Hepatocyte (in vitro differentiated cells): ENCODE measurements around the gene CYFIP1. TPM values are rescaled to one million over a fixed set of nuclear protein-coding genes. Genes with fewer than 3 reads are reported as not detected.

Experiments
- DNase-seq: peaks from one replicate; pipeline ENCODE4 v3.0.0-alpha.2; 2016; ENCODE audit warnings: low spot score
- H2AFZ ChIP-seq: fragments of 200-600 bp; sonication (generic); 2 replicates; pipeline ENCODE4 v1.6.0; 2016; ENCODE audit warnings: antibody characterized with exemption, mild to moderate bottlenecking
- H3K27ac ChIP-seq: fragments of 200-600 bp; sonication (generic); 2 replicates; pipeline ENCODE4 v1.5.1; 2016; ENCODE audit warnings: mild to moderate bottlenecking
- H3K27me3 ChIP-seq: fragments of 200-600 bp; sonication (generic); 2 replicates; pipeline ENCODE4 v1.6.1; 2016
- H3K36me3 ChIP-seq: fragments of 200-600 bp; sonication (generic); replicated peaks from 2 replicates; pipeline ENCODE4 v1.5.1; 2016; ENCODE audit warnings: low read depth; ENCODE audit not compliant: insufficient read depth
- H3K4me1 ChIP-seq: fragments of 200-600 bp; sonication (generic); 2 replicates; pipeline ENCODE4 v1.5.1; 2016; ENCODE audit warnings: mild to moderate bottlenecking, moderate library complexity; ENCODE audit not compliant: insufficient read depth
- H3K4me2 ChIP-seq: fragments of 200-600 bp; sonication (generic); 2 replicates; pipeline ENCODE4 v1.6.0; 2016
- H3K4me3 ChIP-seq: fragments of 200-600 bp; sonication (generic); 2 replicates; pipeline ENCODE4 v1.5.1; 2016; ENCODE audit warnings: mild to moderate bottlenecking
- H3K79me2 ChIP-seq: fragments of 200-600 bp; sonication (generic); 2 replicates; pipeline ENCODE4 v1.6.0; 2017; ENCODE audit warnings: mild to moderate bottlenecking
- H3K9me2 ChIP-seq: fragments of 200-600 bp; sonication (generic); replicated peaks from 2 replicates; pipeline ENCODE4 v1.6.0; 2017; ENCODE audit warnings: mild to moderate bottlenecking; ENCODE audit not compliant: insufficient read depth
- H3K9me3 ChIP-seq: fragments of 200-600 bp; sonication (generic); 2 replicates; pipeline ENCODE4 v1.5.1; 2016; ENCODE audit warnings: low read depth, mild to moderate bottlenecking
- H4K20me1 ChIP-seq: fragments of 200-600 bp; sonication (generic); 2 replicates; pipeline ENCODE4 v1.6.0; 2016; ENCODE audit warnings: mild to moderate bottlenecking; ENCODE audit not compliant: insufficient read depth, poor library complexity, severe bottlenecking
- EZH2 ChIP-seq: fragments of 200-600 bp; sonication (generic); IDR thresholded peaks from 2 replicates; pipeline ENCODE4 v1.6.1; 2016; ENCODE audit warnings: antibody characterized with exemption, mild to moderate bottlenecking, borderline replicate concordance
- EZH2phosphoT487 ChIP-seq: fragments of 200-600 bp; sonication (generic); IDR thresholded peaks from one replicate; pipeline ENCODE4 v1.6.1; 2018; ENCODE audit warnings: antibody characterized with exemption, mild to moderate bottlenecking, low read depth, moderate library complexity; ENCODE audit not compliant: unreplicated experiment, severe bottlenecking
- WGBS: methylation state at CpG from one replicate; pipeline ENCODE4 v1.1.6; 2016; ENCODE audit warnings: low lambda C conversion rate; ENCODE audit errors: missing lambda C conversion rate; 5-methylcytosine and 5-hydroxymethylcytosine counted together
- polyA plus RNA-seq: library from polyadenylated mRNA; unstranded; fragments of >200 nt; fragmentation: Nextera tagmentation; extraction: Ambion mirVana; gene quantifications from 2 replicates; pipeline ENCODE4 v1.2.1, GENCODE V29; 2016
- total RNA-seq: library from RNA; depleted of rRNA; stranded (reverse); fragments of >200 nt; gene quantifications from 2 replicates; pipeline ENCODE4 v1.2.3, GENCODE V29; 2014
- TF ChIP-seq, protein P1 (sequence below): fragments of 200-600 bp; sonication (generic); IDR thresholded peaks from 2 replicates; pipeline ENCODE4 v1.5.1; 2016; ENCODE audit warnings: antibody characterized with exemption, mild to moderate bottlenecking; ENCODE audit not compliant: poor library complexity

The CYFIP1 gene
- total and polyA plus RNA-seq, 2 experiments from 2014 or later: 73.4 to 92.2 TPM

DNA sequence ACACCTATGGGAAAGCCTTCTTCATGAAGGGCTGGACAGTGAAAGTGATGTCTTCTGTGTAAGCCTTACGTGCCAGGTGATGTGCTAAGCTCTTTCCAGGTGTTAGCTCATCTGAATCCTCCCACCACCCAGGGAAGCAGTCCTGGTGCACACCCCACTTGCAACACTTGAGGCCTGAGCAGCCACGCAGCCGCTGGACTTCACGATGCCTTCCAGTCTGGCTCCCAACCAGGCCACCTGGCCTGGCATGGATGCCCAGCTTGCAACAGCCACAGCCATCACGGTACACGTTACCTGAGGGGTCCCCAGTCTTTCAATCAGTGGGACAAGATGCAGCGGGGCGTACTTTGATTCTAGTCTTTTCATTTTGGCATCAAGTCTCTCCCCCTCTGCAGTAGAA lies 105.9 kb downstream of the CYFIP1 start:
- H2AFZ ChIP-seq: no peak overlapping the region
- H3K27ac ChIP-seq: no peak overlapping the region
- H3K4me3 ChIP-seq: no peak overlapping the region
- TF ChIP-seq, protein P1, sequence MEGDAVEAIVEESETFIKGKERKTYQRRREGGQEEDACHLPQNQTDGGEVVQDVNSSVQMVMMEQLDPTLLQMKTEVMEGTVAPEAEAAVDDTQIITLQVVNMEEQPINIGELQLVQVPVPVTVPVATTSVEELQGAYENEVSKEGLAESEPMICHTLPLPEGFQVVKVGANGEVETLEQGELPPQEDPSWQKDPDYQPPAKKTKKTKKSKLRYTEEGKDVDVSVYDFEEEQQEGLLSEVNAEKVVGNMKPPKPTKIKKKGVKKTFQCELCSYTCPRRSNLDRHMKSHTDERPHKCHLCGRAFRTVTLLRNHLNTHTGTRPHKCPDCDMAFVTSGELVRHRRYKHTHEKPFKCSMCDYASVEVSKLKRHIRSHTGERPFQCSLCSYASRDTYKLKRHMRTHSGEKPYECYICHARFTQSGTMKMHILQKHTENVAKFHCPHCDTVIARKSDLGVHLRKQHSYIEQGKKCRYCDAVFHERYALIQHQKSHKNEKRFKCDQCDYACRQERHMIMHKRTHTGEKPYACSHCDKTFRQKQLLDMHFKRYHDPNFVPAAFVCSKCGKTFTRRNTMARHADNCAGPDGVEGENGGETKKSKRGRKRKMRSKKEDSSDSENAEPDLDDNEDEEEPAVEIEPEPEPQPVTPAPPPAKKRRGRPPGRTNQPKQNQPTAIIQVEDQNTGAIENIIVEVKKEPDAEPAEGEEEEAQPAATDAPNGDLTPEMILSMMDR: no peak
- TF ChIP-seq EZH2 (no peak), EZH2phosphoT487 (no peak)
- H3K9me3 ChIP-seq: no peaks in the 10 kb centered on the region
- H4K20me1 ChIP-seq: no peaks in the 10 kb centered on the region
- DNase-seq: no peak
- H3K9me2 ChIP-seq: no peaks in the 10 kb centered on the region
- WGBS: 97% methylated on average over 8 of the region's 8 CpGs
- no peaks in the 10 kb centered on the region for H3K4me1 ChIP-seq
- no peaks in the 10 kb centered on the region for H3K36me3 ChIP-seq
- H3K4me2 ChIP-seq: no peak overlapping the region
- H3K79me2 ChIP-seq: no peaks in the 10 kb centered on the region
- no peaks in the 10 kb centered on the region for H3K27me3 ChIP-seq

DNA sequence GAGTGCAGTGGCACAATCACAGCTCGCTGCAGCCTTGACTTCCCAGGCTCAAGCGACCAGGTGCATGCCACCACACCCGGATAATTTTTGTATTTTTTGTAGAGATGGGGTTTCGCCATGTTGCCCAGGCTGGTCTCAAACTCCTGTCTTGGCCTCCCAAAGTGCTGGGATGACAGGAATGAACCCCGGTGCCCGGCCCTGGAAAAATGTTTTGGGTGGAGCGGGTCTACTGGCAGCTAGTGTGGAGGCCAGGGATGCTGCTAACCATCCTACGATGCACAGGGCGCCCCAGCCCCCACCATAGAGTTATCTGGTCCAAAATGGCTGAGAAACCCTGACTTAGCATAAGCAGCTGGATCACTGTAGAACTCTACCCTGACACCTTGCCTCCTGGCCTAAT lies 106.3 kb downstream of the CYFIP1 start:
- no peak overlapping the region for H2AFZ ChIP-seq
- no peaks in the 10 kb centered on the region for H3K9me2 ChIP-seq
- no peak overlapping the region for H3K27ac ChIP-seq
- DNase-seq: no peak
- WGBS: 98% methylated on average over 9 of the region's 9 CpGs
- H3K79me2 ChIP-seq: no peaks in the 10 kb centered on the region
- H3K27me3 ChIP-seq: no peaks in the 10 kb centered on the region
- no peaks in the 10 kb centered on the region for H4K20me1 ChIP-seq
- H3K9me3 ChIP-seq: no peaks in the 10 kb centered on the region
- no peak for TF ChIP-seq EZH2phosphoT487
- TF ChIP-seq EZH2: no peak
- TF ChIP-seq, protein P1: no peak
- H3K36me3 ChIP-seq: no peaks in the 10 kb centered on the region
- no peak overlapping the region for H3K4me3 ChIP-seq
- no peak overlapping the region for H3K4me2 ChIP-seq
- H3K4me1 ChIP-seq: no peaks in the 10 kb centered on the region

DNA sequence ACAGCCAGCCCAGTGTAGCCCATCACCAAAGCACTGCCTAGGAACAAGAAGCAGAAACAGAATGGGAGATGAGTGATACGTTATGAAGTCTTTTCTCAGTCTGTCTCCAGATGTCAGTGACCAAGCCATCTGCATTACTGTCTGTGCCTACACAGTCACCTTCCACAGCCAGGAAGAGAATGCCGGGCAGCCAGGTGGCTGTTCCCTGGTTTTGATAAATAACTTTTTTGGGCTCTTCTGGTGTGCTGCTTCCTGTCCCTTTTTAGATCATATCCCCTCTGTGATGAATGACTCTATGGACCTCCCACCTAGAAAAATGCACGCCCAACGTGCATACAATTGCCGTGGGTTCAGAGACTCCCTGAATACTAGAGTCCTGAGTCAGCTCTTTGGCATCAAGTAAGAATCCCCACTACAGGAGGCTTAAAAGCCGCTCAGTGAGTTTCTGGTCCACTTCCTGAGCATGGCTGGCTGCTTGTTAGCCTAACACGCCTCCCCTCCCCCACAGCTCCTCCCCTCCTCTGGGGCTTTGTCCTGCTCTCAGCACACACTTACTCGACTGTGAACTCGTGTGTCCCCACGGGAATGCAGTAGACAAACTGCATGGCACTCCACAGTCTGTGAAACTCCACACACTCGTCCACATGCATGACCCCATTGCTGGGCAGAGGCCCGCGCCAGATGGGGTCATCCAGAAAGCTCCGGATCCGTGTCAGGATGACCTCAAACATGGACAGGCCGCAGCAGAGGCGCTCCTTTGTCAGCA lies 107.0 kb downstream of the CYFIP1 start:
- peak; percentile 42 for DNase-seq
- TF ChIP-seq EZH2 (no peak), EZH2phosphoT487 (no peak)
- TF ChIP-seq, protein P1: no peak
- no peaks in the 10 kb centered on the region for H3K9me3 ChIP-seq
- H3K79me2 ChIP-seq: no peaks in the 10 kb centered on the region
- no peak overlapping the region for H2AFZ ChIP-seq
- H4K20me1 ChIP-seq: no peaks in the 10 kb centered on the region
- H3K9me2 ChIP-seq: no peaks in the 10 kb centered on the region
- 74% methylated on average over 17 of the region's 17 CpGs for WGBS
- H3K36me3 ChIP-seq: no peaks in the 10 kb centered on the region
- no peak overlapping the region for H3K4me3 ChIP-seq
- no peak overlapping the region for H3K4me2 ChIP-seq
- no peak overlapping the region for H3K27ac ChIP-seq
- no peaks in the 10 kb centered on the region for H3K4me1 ChIP-seq
- no peaks in the 10 kb centered on the region for H3K27me3 ChIP-seq
